HFFc6 (cell line): ENCODE measurements around the gene ELMO1. TPM values are rescaled to one million over a fixed set of nuclear protein-coding genes. Genes with fewer than 3 reads are reported as not detected.

Source experiments
- DNase-seq: peaks from one replicate; pipeline ENCODE4 v3.0.0-alpha.2; 2018
- H3K27ac Mint-ChIP-seq: 2 replicates; pipeline ENCODE4 v1.8.0; 2020; ENCODE audit warnings: mild to moderate bottlenecking, mixed read lengths
- H3K27me3 Mint-ChIP-seq: 2 replicates; pipeline ENCODE4 v1.8.0; 2021; ENCODE audit warnings: mild to moderate bottlenecking, moderate library complexity, mixed read lengths; ENCODE audit not compliant: insufficient read depth
- H3K36me3 Mint-ChIP-seq: 2 replicates; pipeline ENCODE4 v1.8.0; 2021; ENCODE audit warnings: low read depth, mixed read lengths
- H3K4me1 Mint-ChIP-seq: 2 replicates; pipeline ENCODE4 v1.8.0; 2020; ENCODE audit warnings: low read depth, mixed read lengths
- H3K4me3 Mint-ChIP-seq: 2 replicates; pipeline ENCODE4 v1.8.0; 2020; ENCODE audit warnings: mild to moderate bottlenecking, moderate library complexity, mixed read lengths
- H3K9me3 Mint-ChIP-seq: 2 replicates; pipeline ENCODE4 v1.8.0; 2020; ENCODE audit warnings: mild to moderate bottlenecking, mixed read lengths
- total RNA-seq, 6 experiments: library from RNA; stranded (reverse); fragmentation: NEBNext Ultra II Directional; extraction: Animal tissue kit (Norgen Biotek cat#: 25700); gene quantifications; 2 replicates in 1 of 6; 3 replicates in 5 of 6; pipeline ENCODE4 v1.2.3, GENCODE V29; 2021
- TF ChIP-seq, protein P1 (sequence below): fragments of 200-600 bp; sonication (generic); IDR thresholded peaks from 2 replicates; pipeline ENCODE4 v1.5.0; 2021; ENCODE audit warnings: antibody characterized with exemption, mild to moderate bottlenecking

ELMO1 gene
- total RNA-seq, 6 experiments from 2014 or later: not detected

DNA sequence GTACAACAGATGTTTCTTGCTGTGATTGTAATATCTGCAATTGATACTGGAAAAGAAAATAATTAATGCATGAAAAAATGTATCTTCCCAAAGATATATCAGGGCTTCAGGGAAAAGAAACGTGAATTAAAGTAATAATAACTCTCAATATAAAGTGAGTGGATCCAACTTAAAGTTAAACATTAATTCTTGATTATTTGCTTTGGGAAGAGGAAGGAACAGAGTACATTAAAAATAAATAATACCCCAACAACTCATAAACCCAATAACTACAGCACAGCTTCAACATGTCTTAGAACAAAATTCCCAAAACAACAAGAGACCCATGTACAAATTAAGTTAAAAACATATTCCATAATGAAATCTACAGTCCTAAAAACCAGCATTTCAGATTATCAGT, 33.0 kb downstream of the ELMO1 start:
- Mint-ChIP-seq H3K4me3 (no peak overlapping the region), H3K27me3 (no peaks in the 10 kb centered on the region), H3K36me3 (peaks cover 3% of the 10 kb centered on the region; the same call in 1 of the 2 replicates), H3K9me3 (peaks cover 62% of the 10 kb centered on the region), H3K4me1 (no peaks in the 10 kb centered on the region), H3K27ac (no peak overlapping the region)
- DNase-seq: no peak
- TF ChIP-seq, protein P1, sequence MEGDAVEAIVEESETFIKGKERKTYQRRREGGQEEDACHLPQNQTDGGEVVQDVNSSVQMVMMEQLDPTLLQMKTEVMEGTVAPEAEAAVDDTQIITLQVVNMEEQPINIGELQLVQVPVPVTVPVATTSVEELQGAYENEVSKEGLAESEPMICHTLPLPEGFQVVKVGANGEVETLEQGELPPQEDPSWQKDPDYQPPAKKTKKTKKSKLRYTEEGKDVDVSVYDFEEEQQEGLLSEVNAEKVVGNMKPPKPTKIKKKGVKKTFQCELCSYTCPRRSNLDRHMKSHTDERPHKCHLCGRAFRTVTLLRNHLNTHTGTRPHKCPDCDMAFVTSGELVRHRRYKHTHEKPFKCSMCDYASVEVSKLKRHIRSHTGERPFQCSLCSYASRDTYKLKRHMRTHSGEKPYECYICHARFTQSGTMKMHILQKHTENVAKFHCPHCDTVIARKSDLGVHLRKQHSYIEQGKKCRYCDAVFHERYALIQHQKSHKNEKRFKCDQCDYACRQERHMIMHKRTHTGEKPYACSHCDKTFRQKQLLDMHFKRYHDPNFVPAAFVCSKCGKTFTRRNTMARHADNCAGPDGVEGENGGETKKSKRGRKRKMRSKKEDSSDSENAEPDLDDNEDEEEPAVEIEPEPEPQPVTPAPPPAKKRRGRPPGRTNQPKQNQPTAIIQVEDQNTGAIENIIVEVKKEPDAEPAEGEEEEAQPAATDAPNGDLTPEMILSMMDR: no peak

DNA sequence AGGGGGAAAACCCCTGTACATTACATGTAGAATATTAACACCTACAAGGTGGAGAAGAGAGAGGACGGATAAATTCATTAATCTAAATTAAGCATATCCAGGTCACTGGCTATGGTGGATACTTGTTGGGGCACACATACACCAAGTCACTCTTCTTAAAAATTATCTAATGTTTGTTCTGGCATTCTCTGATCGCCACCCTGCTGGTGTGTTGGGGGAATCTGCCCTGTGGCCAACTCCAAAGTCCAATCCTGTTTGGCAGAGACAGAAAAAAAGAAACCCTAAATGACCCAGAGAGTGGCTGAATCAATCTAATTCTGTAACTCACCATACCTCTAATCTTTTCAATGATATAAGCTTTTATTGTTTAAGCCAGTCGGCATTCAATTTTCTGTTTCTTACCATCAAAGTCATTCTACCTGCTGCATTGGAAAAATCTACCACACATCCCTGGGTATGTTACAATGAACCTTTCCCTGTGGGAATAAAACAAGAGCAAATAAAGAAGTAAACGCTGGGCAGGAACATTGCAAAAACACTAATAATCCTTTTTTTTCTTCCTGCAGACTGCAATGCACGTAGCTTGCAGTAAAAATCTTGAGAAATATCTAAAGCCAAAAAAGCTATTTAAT, 34.2 kb downstream of the ELMO1 start:
- Mint-ChIP-seq H3K4me1 (no peaks in the 10 kb centered on the region), H3K27ac (no peak overlapping the region), H3K4me3 (no peak overlapping the region), H3K27me3 (no peaks in the 10 kb centered on the region), H3K9me3 (peaks cover 62% of the 10 kb centered on the region), H3K36me3 (peaks cover 3% of the 10 kb centered on the region; the same call in 1 of the 2 replicates)
- TF ChIP-seq, protein P1: no peak
- DNase-seq: no peak

DNA sequence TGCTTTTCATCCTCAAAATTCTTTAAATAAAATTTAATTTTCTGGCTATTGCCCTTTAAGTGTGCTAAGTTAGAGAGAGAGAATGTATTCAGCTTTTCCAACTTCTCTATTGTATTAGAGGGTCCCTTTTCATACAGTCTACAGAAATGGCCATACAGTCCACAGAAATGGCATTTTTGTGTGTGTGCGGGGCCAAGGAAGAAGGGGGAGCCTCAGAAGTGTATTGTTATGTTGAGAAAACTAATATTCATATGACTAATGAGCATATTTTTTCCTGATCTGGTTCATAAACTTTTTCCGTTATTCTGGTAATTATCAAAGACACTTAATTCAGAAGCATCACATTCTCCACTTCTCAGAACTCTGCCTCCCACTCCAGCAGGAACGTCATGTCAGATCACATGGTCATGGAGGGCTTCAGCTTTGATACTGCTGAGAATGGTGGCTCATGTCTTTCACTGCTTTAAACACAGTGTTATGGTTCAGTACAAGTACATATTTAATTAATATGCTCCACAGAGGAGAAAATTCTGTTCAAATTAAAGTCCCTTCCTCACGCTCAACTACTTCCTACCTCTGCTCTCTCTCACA, 37.1 kb downstream of the ELMO1 start:
- no peak for DNase-seq
- H3K9me3 Mint-ChIP-seq: peaks cover 42% of the 10 kb centered on the region
- no peaks in the 10 kb centered on the region for H3K4me1 Mint-ChIP-seq
- TF ChIP-seq, protein P1: no peak
- no peak overlapping the region for H3K27ac Mint-ChIP-seq
- no peaks in the 10 kb centered on the region for H3K36me3 Mint-ChIP-seq
- no peak overlapping the region for H3K4me3 Mint-ChIP-seq
- no peaks in the 10 kb centered on the region for H3K27me3 Mint-ChIP-seq

DNA sequence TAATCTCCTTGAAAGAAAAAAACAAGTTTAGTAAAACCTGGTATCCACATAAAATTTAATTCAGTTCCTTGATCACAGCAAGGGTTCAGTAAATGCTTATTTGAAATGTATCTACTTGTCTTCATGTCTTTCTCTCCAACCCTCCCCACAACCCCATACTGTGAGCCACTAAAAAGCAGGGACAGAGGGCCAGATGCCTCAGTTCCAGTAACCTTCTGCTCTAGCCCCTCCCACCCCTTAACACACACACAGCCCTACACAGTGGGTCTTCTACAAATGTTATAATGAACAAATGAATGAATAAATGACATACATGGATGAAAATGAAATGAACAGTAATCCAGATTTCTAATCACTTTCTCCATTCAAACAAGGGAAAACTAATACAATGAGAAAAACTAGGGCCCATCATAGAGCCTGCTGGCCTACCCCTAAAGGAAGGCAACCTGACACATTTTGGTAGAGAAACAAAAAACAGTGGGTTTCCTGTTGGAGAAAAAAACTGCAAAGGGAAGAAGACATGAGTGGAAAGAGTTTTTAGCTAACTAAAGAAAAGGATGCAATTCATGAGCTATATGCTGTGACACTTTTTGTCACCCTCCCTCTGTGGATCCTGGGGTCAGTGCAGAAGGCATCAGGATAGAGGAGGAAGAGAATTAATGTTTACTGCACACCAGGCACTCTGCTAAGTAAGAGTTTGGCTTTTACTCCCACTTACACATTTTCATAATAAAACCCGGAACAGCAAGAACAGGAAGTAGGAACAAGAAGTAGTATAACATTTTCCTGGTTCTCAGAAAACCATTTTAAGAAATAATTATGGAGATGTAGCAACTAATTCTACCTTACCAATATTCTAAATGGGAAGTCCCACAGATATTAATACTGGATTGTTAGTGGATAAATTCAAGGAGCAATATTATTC, 38.1 kb downstream of the ELMO1 start:
- TF ChIP-seq, protein P1: no peak
- H3K27ac Mint-ChIP-seq: no peak overlapping the region
- H3K4me1 Mint-ChIP-seq: no peaks in the 10 kb centered on the region
- DNase-seq: no peak
- no peaks in the 10 kb centered on the region for H3K36me3 Mint-ChIP-seq
- no peak overlapping the region for H3K4me3 Mint-ChIP-seq
- H3K27me3 Mint-ChIP-seq: no peaks in the 10 kb centered on the region
- H3K9me3 Mint-ChIP-seq: peaks cover 45% of the 10 kb centered on the region

DNA sequence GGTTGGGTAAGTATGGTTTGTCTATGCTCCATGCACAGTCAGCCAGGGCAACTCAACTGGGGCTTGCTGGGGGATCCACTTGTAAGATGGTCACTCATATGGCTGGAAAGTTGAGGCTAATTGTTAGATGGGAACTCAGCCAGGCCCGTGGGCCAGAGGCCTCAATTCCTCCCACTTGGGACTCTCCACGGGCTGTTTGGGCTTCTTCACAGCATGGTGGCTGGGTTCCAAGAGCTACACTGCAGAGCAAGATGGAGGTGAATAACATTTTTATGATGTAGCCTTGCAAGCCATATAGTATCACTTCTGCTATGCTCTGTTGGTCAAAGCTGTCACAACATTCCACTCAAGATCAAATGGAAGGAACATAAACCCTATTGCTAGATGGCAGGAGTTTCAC, 39.2 kb downstream of the ELMO1 start:
- TF ChIP-seq, protein P1: no peak
- Mint-ChIP-seq H3K9me3 (peaks cover 45% of the 10 kb centered on the region), H3K4me1 (no peaks in the 10 kb centered on the region), H3K27me3 (no peaks in the 10 kb centered on the region), H3K36me3 (no peaks in the 10 kb centered on the region), H3K27ac (no peak overlapping the region), H3K4me3 (no peak overlapping the region)
- DNase-seq: no peak
